HG02840 (cell line): Measurements from ENCODE around the gene ATP10A.
"Not testable (repeated sequence)": the region's sequence is repeated elsewhere in the genome, so short reads cannot be mapped to it uniquely, and the experiment has no call there.

Experiments used
- ATAC-seq: cut with Tn5 transposase; IDR thresholded peaks from one replicate; pipeline ENCODE4 v1.9.1; 2021; ENCODE audit warnings: mild to moderate bottlenecking, moderate library complexity, moderate number of reproducible peaks; ENCODE audit not compliant: unreplicated experiment, low FRiP score

The ATP10A gene

GRCh38 chr15:25671132-25671531 lies 192.0 kb downstream of the ATP10A start:
- ATAC-seq, result no peak

GRCh38 chr15:25670621-25671020 lies 192.5 kb downstream of the ATP10A start:
- ATAC-seq, result no peak

GRCh38 chr15:25670025-25670554 lies 193.0 kb downstream of the ATP10A start:
- no peak for ATAC-seq

GRCh38 chr15:25668901-25669300 lies 194.2 kb downstream of the ATP10A start:
- ATAC-seq, result no peak

- no peak for ATAC-seq
Measured at GRCh38 chr15:25668236-25668795, 194.8 kb downstream of the ATP10A start.

- ATAC-seq, result no peak
Measured at GRCh38 chr15:25667829-25668228, 195.3 kb downstream of the ATP10A start.

GRCh38 chr15:25665913-25666312 lies 197.2 kb downstream of the ATP10A start:
- ATAC-seq, result no peak

GRCh38 chr15:25664761-25665160 lies 198.4 kb downstream of the ATP10A start:
- ATAC-seq, result no peak

- ATAC-seq, result no peak
Measured at GRCh38 chr15:25663515-25663914, 199.6 kb downstream of the ATP10A start.

- ATAC-seq, result no peak
Measured at GRCh38 chr15:25661898-25662297, 201.2 kb downstream of the ATP10A start.

GRCh38 chr15:25659251-25659650 lies 203.9 kb downstream of the ATP10A start:
- no peak for ATAC-seq

- ATAC-seq, result no peak
Measured at GRCh38 chr15:25658560-25658959, 204.6 kb downstream of the ATP10A start.

GRCh38 chr15:25655207-25655948 lies 207.7 kb downstream of the ATP10A start:
- ATAC-seq, result no peak

- no peak for ATAC-seq
Measured at GRCh38 chr15:25653371-25653770, 209.8 kb downstream of the ATP10A start.

GRCh38 chr15:25652704-25653103 lies 210.4 kb downstream of the ATP10A start:
- ATAC-seq, result no peak

GRCh38 chr15:25649390-25649789 lies 213.7 kb downstream of the ATP10A start:
- no peak for ATAC-seq

GRCh38 chr15:25643120-25643519 lies 220.0 kb downstream of the ATP10A start:
- no peak for ATAC-seq

- ATAC-seq, result no peak
Measured at GRCh38 chr15:25641762-25642161, 221.4 kb downstream of the ATP10A start.

- no peak for ATAC-seq
Measured at GRCh38 chr15:25641361-25641760, 221.8 kb downstream of the ATP10A start.

- ATAC-seq, result not testable (repeated sequence)
Measured at GRCh38 chr15:25640959-25641358, 222.2 kb downstream of the ATP10A start.

GRCh38 chr15:25640381-25640780 lies 222.7 kb downstream of the ATP10A start:
- ATAC-seq, result no peak

GRCh38 chr15:25636486-25636885 lies 226.6 kb downstream of the ATP10A start:
- not testable (repeated sequence) for ATAC-seq
